Cortex of kidney (tissue), 1 donor: ENCODE data around the gene MAPK7.
"Not testable (repeated sequence)": the region's sequence is repeated elsewhere in the genome, so short reads cannot be mapped to it uniquely, and the experiment has no call there.

ENCODE experiments used
- DNase-seq: peaks from one replicate; lab custom pipeline; 2025; lab: John Stamatoyannopoulos, UW

MAPK7 gene

GRCh38 chr17:19343256-19343630, 35.1 kb upstream of the MAPK7 start:
- DNase-seq: no peak

- no peak for DNase-seq
These were observed 34.6 kb upstream of the MAPK7 start for GRCh38 chr17:19343671-19344151.

- DNase-seq: no peak
These were observed 33.8 kb upstream of the MAPK7 start for GRCh38 chr17:19344311-19345066.

- no peak for DNase-seq
These were observed 33.2 kb upstream of the MAPK7 start for GRCh38 chr17:19345067-19345460.

GRCh38 chr17:19345486-19346350, 32.6 kb upstream of the MAPK7 start:
- no peak for DNase-seq

- DNase-seq: no peak
These were observed 31.7 kb upstream of the MAPK7 start for GRCh38 chr17:19346351-19347255.

GRCh38 chr17:19347323-19348080, 30.8 kb upstream of the MAPK7 start:
- no peak for DNase-seq

GRCh38 chr17:19348081-19348650, 30.1 kb upstream of the MAPK7 start:
- DNase-seq: no peak

GRCh38 chr17:19348806-19349205, 29.5 kb upstream of the MAPK7 start:
- no peak for DNase-seq

- not testable (repeated sequence) for DNase-seq
These were observed 24.9 kb upstream of the MAPK7 start for GRCh38 chr17:19353401-19353800.

- no peak for DNase-seq
These were observed 23.6 kb upstream of the MAPK7 start for GRCh38 chr17:19354748-19355147.

GRCh38 chr17:19357351-19357750, 20.9 kb upstream of the MAPK7 start:
- no peak for DNase-seq

- DNase-seq: no peak
These were observed 20.5 kb upstream of the MAPK7 start for GRCh38 chr17:19357761-19358160.

- DNase-seq: no peak
These were observed 19.1 kb upstream of the MAPK7 start for GRCh38 chr17:19359151-19359550.

- no peak for DNase-seq
These were observed 18.4 kb upstream of the MAPK7 start for GRCh38 chr17:19359856-19360255.

- DNase-seq: no peak
These were observed 17.5 kb upstream of the MAPK7 start for GRCh38 chr17:19360772-19361171.

GRCh38 chr17:19361326-19361725, 17.0 kb upstream of the MAPK7 start:
- no peak for DNase-seq

- DNase-seq: no peak
These were observed 16.4 kb upstream of the MAPK7 start for GRCh38 chr17:19361944-19362276.

- peak; percentile 84 for DNase-seq
These were observed 15.8 kb upstream of the MAPK7 start, which contains the start of gene B9D1 for GRCh38 chr17:19362277-19363113. TSS of gene B9D1 (minus strand) at chr17:19362723. CDS start at chr17:19362569, 154 bp downstream.

- no peak for DNase-seq
These were observed 15.2 kb upstream of the MAPK7 start for GRCh38 chr17:19363114-19363438.
